SK-N-MC (cell line): ENCODE results near the gene TMEM221.

Experiments
- EZH2 ChIP-seq: fragments of 200-600 bp; sonication (generic); IDR thresholded peaks from one replicate; pipeline ENCODE4 v1.6.1; 2017; ENCODE audit warnings: antibody characterized with exemption
- FOXP2 ChIP-seq: optimal IDR thresholded peaks from 2 replicates; pipeline ENCODE3; 2011; ENCODE audit warnings: mild to moderate bottlenecking, moderate library complexity; ENCODE audit not compliant: insufficient read depth; ENCODE audit errors: extremely low read length, control extremely low read depth
- POLR2AphosphoS5 ChIP-seq: IDR thresholded peaks from 2 replicates; pipeline ENCODE4 v1.6.1; 2012; ENCODE audit warnings: mild to moderate bottlenecking, low read depth, low read length, borderline replicate concordance

DNA sequence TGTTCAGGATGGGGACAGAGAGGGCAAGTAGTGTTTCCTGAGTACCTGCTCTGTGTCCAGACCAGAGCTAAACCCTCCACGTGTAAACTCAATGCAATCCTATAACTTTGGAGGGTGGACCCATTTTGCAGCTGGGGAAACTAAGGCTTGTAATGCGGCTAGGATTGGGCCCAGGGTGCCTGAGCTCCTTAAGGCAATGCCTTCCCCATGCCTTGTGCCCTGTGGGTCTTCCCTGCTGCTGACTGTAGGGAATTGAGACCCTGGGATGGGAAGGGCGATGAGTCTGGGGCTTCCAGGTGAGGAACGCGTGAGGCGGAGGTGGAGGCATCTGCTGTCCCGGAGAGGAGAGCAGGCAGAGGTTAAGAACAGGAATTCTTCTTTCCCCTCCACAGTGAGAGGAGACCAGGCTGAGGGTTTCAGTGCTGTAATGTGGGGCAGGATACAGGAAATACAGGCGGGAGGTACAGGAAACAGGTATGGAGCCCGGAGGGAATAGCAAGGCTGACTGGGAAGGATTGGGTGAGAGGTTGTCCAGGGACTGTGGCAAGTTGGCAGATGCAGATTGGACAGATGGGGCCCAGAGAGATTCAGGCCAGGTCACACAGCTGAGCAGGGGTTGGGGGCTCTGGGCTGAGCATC lies 41.0 kb upstream of the TMEM221 start:
- TF ChIP-seq EZH2, result no peak
- TF ChIP-seq POLR2AphosphoS5, result no peak
- no peak for TF ChIP-seq FOXP2
